SJCRH30 (cell line): ENCODE measurements around the gene ZNF681. TPM values are rescaled to one million over a fixed set of nuclear protein-coding genes. Genes with fewer than 3 reads are reported as not detected.

Experiments
- DNase-seq, 2 experiments: peaks; one replicate each; pipeline ENCODE4 v3.0.0-alpha.2; 2015 to 2020
- H3K27ac ChIP-seq: fragments of 250-450 bp; sonication (Bioruptor Pico); 2 replicates; pipeline ENCODE4 v1.5.1; 2020; ENCODE audit warnings: mild to moderate bottlenecking, moderate library complexity
- H3K27me3 ChIP-seq: fragments of 250-450 bp; sonication (Bioruptor Pico); 2 replicates; pipeline ENCODE4 v1.5.1; 2020; ENCODE audit warnings: mild to moderate bottlenecking, moderate library complexity
- H3K36me3 ChIP-seq: fragments of 250-450 bp; sonication (Bioruptor Pico); 2 replicates; pipeline ENCODE4 v1.5.1; 2020; ENCODE audit warnings: mild to moderate bottlenecking, moderate library complexity
- H3K4me1 ChIP-seq: fragments of 250-450 bp; sonication (Bioruptor Pico); 2 replicates; pipeline ENCODE4 v1.5.1; 2020; ENCODE audit warnings: mild to moderate bottlenecking, moderate library complexity
- H3K4me3 ChIP-seq: fragments of 250-450 bp; sonication (Bioruptor Pico); 2 replicates; pipeline ENCODE4 v1.5.1; 2020; ENCODE audit warnings: mild to moderate bottlenecking, moderate library complexity
- H3K9me3 ChIP-seq: fragments of 250-450 bp; sonication (Bioruptor Pico); replicated peaks from 2 replicates; pipeline ENCODE4 v1.5.1; 2020; ENCODE audit warnings: mild to moderate bottlenecking, moderate library complexity
- total RNA-seq: library from RNA; depleted of rRNA; stranded (reverse); fragments of >200 nt; shearing (Covaris generic); gene quantifications from 2 replicates; pipeline ENCODE4 v1.2.3, GENCODE V29; 2014; rRNA removed

The ZNF681 gene
- total RNA-seq, result 7.4 and 9.2 TPM in 2 replicates

DNA sequence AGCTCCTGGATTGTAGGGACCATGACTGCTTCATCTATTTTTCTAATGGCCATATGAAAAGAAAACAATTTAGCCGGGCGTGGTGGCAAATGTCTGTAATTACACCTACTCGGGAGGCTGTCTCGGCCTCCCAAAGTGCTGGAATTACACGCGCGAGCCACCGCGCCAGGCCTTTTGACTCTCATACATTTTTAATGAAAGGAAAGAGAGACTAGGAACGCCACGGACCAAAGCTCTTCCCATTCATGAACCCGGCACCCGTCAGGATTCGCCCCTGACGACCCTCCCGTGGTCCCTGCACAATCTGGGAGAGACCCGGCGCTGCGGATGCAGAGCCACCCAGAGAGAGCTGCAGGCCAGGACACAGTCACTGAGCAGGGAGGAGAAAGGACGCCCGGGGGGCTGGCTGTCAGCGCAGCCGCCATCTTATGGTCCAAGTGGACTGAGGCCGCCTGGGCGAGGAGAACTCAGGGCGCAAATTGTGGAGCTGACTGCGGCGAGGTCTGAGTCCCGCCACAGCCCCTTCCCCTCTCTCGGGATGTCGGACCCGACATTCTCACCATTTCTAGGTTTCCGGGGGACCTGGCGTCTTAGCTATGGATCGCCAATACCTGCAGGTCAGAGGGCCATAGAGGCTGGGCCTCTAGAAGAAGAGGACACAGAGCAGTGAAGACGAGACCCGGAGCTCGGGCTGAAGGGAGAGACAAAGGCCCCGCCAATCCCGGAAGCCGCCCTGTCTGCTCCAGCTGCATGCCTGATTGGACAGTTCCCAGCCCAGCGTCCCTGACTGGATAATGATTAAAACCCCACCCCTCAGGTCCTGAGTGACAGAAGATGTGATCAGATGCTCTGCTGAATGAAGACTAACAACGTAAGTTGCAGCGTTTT lies at the start of gene ZNF681:
Gene ZNF681 (minus strand): TSS at position 705 of the 888 bp plus-strand sequence. CDS start 142 bp downstream, at position 563.
- Histone ChIP-seq H3K27ac (peak within 1 kb of the TSS; percentile 92), H3K27me3 (no peaks in the 10 kb centered on the region), H3K36me3 (peaks cover 26% of the 10 kb centered on the region), H3K4me3 (peak within 1 kb of the TSS; percentile 74), H3K9me3 (peaks cover 6% of the 10 kb centered on the region; the same call in 1 of the 2 replicates), H3K4me1 (peaks cover 3% of the 10 kb centered on the region; the same call in 1 of the 2 replicates)
- peak; percentile 96 to 97 for DNase-seq

DNA sequence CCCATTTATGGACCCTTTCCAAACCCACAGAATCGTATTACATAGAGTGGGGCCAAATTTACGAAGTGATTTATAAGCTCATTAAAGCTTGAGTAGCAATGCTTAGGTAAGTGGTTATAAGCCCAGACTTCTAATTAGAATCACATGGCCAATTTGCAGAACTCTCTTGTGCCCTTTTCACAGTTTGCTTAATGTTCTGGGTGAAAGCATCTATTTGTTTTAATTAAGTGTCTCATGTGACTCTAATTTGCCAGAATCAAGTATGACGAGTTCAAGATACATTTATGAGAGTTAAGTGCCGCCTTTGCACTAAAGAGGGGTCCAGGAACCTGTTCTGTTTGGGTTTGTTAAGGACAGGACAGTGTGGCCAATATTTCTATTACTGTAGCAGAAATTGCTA lies 46.0 kb upstream of the ZNF681 start:
- no peak overlapping the region for H3K27ac ChIP-seq
- H3K4me1 ChIP-seq, result no peaks in the 10 kb centered on the region
- DNase-seq, result no peak
- H3K4me3 ChIP-seq, result no peak overlapping the region
- 0 out of 2 replicates have a peak, but pooled peaks cover 3% of the 10 kb centered on the region for H3K36me3 ChIP-seq
- H3K27me3 ChIP-seq, result no peaks in the 10 kb centered on the region
- no peaks in the 10 kb centered on the region for H3K9me3 ChIP-seq

DNA sequence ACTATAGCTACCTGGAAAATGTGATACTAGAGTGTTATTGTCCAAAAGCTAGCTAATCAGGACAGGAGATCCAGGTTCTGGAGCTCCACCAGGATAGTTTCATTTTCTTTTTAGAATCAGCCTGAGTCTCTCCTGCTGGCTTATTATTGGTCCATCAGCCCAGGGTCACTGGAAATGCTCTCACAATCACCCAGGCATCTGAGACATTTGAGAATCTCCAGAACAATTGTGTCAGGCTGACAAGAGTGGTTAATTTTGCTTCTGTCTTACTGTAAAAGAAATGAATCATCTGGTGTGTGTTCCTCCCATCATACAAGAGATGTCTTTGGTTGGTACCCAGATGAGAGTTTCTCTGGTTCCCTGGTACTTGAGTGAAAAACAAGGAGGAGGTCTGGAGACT lies 43.6 kb upstream of the ZNF681 start:
- DNase-seq, result no peak
- Histone ChIP-seq H3K36me3 (0 out of 2 replicates have a peak, but pooled peaks cover 7% of the 10 kb centered on the region), H3K27me3 (no peaks in the 10 kb centered on the region), H3K27ac (no peak overlapping the region), H3K4me3 (no peak overlapping the region), H3K4me1 (no peaks in the 10 kb centered on the region), H3K9me3 (no peaks in the 10 kb centered on the region; the same call in 1 of the 2 replicates)

DNA sequence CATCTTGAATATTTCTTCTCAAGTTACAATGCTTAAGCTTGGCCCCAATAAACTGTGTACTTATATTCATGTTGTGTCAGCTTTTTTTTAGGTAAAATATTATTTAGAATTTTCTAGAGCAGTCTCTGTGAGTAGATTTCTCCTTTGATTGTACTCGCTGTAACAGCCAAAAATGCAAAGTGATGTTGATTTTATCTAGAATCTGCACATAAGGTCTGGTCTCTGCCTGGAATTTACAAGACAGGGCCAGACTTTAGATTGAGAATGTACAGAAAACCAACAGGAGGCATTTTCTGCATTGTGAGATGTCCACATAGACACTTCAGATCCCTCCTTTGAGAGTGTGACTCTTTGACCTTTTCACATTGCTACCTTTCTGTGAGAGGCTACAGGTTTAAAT lies 43.1 kb upstream of the ZNF681 start:
- H3K4me3 ChIP-seq, result no peak overlapping the region
- no peaks in the 10 kb centered on the region for H3K4me1 ChIP-seq
- no peaks in the 10 kb centered on the region for H3K27me3 ChIP-seq
- H3K27ac ChIP-seq, result no peak overlapping the region
- H3K36me3 ChIP-seq, result 0 out of 2 replicates have a peak, but pooled peaks cover 7% of the 10 kb centered on the region
- H3K9me3 ChIP-seq, result no peaks in the 10 kb centered on the region; the same call in 1 of the 2 replicates
- no peak for DNase-seq

DNA sequence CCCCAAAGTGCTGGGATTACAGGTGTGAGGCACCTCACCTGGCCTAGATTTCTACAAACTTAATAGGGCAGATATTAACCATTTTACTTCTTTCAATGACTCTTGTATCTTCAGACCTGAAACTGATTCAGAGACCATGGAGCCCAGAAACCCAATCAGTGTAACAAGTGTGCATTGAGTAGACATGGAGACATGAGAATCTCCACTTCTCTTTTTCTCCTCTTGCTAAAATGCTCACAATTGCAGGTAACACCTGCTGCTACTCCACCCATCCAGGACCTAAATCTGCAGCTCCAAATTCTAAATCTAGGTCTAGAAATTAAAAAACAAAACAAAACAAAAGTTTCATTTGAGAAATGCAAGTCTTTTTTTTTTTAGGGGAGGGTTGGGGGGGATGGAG lies 42.2 kb upstream of the ZNF681 start:
- no peak overlapping the region for H3K27ac ChIP-seq
- no peaks in the 10 kb centered on the region for H3K4me1 ChIP-seq
- DNase-seq, result no peak
- H3K36me3 ChIP-seq, result 0 out of 2 replicates have a peak, but pooled peaks cover 7% of the 10 kb centered on the region
- no peaks in the 10 kb centered on the region; the same call in 1 of the 2 replicates for H3K9me3 ChIP-seq
- H3K4me3 ChIP-seq, result no peak overlapping the region
- no peaks in the 10 kb centered on the region for H3K27me3 ChIP-seq

DNA sequence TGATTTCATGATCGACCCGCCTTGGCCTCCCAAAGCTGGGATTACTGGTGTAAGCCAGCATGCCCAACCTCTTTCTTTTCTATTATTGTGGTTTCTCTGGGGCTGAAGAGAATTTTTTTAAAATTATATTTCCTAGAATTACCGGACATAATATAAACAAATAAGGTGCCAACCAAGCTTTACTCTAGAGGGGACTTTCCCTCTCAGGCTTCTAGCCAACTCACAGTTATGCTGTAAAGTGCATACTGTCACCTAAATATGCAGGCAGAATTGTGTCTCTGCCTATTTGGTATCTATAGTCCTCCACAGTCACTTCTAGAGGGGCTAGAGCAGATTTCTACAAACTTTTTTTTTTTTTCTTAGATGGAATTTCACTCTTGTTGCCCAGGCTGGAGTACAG lies 41.6 kb upstream of the ZNF681 start:
- Histone ChIP-seq H3K9me3 (no peaks in the 10 kb centered on the region; the same call in 1 of the 2 replicates), H3K4me1 (no peaks in the 10 kb centered on the region), H3K4me3 (no peak overlapping the region), H3K27ac (no peak overlapping the region), H3K27me3 (no peaks in the 10 kb centered on the region), H3K36me3 (0 out of 2 replicates have a peak, but pooled peaks cover 7% of the 10 kb centered on the region)
- DNase-seq, result no peak

DNA sequence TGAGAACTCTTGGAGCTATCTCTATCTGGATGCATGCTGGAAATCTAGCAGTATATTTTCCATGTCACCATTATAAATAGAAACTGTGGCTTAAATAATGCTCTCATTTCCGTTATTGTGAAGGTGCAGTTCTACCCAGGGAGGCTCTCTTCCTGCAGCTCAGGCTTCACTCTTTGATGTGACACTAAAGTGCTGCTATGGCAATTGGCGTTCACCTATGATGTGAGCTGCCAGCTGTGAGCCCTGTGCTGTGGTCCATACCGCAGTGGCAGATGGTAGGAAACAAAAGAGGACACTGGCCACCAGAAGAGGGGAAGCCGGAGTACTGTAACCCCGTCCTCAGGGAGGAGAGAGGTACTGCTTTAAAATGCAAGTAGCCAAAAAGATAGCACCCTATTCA lies 40.6 kb upstream of the ZNF681 start:
- H3K4me3 ChIP-seq, result no peak overlapping the region
- 0 out of 2 replicates have a peak, but pooled peaks cover 7% of the 10 kb centered on the region for H3K36me3 ChIP-seq
- H3K9me3 ChIP-seq, result no peaks in the 10 kb centered on the region; the same call in 1 of the 2 replicates
- no peaks in the 10 kb centered on the region for H3K27me3 ChIP-seq
- no peaks in the 10 kb centered on the region for H3K4me1 ChIP-seq
- H3K27ac ChIP-seq, result no peak overlapping the region
- no peak for DNase-seq

DNA sequence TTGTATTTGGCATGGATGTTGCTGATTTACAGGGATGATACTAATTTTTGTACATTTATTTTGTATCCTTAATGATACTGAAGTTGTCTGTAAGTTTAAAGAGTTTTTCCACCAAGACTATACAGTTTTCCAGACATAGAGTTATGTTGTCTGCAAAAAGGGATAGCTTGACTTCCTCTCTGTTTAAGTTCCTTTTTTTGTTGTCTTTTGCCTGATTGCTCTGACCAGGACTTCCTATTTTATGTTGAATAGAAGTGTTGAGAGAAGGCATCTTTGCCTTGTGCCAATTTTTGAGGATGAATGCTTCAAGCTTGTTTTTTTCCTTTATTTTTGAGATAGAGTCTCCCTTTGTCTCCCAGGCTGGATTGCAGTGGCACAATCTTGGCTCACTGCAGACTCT lies 36.8 kb upstream of the ZNF681 start:
- H3K36me3 ChIP-seq, result 0 out of 2 replicates have a peak, but pooled peaks cover 4% of the 10 kb centered on the region
- H3K27me3 ChIP-seq, result no peaks in the 10 kb centered on the region
- no peak for DNase-seq
- no peak overlapping the region for H3K27ac ChIP-seq
- H3K4me1 ChIP-seq, result no peaks in the 10 kb centered on the region
- H3K9me3 ChIP-seq, result no peaks in the 10 kb centered on the region; the same call in 1 of the 2 replicates
- no peak overlapping the region for H3K4me3 ChIP-seq

DNA sequence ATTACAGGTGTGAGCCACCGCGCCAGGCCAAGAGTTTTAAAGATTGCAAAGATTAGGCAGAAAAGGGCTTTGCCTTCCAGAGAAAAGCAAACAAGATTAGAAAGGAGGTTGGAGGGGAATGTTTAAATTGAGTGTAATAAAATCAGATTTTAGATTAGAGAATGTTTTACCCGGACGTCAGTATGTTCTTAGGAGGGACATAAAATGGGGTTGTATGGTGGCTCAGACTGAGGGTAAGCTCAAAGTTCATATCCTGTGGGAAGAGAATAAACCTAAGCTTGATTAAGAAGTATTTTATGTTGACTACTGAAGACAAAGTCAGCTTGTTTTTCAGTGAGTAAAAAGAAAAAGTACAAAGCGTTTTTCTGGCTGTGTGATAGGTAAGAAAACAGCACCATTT lies 34.1 kb upstream of the ZNF681 start:
- no peak for DNase-seq
- H3K36me3 ChIP-seq, result no peaks in the 10 kb centered on the region
- H3K4me3 ChIP-seq, result no peak overlapping the region
- H3K9me3 ChIP-seq, result no peaks in the 10 kb centered on the region; the same call in 1 of the 2 replicates
- no peak overlapping the region for H3K27ac ChIP-seq
- no peaks in the 10 kb centered on the region for H3K4me1 ChIP-seq
- no peaks in the 10 kb centered on the region for H3K27me3 ChIP-seq

DNA sequence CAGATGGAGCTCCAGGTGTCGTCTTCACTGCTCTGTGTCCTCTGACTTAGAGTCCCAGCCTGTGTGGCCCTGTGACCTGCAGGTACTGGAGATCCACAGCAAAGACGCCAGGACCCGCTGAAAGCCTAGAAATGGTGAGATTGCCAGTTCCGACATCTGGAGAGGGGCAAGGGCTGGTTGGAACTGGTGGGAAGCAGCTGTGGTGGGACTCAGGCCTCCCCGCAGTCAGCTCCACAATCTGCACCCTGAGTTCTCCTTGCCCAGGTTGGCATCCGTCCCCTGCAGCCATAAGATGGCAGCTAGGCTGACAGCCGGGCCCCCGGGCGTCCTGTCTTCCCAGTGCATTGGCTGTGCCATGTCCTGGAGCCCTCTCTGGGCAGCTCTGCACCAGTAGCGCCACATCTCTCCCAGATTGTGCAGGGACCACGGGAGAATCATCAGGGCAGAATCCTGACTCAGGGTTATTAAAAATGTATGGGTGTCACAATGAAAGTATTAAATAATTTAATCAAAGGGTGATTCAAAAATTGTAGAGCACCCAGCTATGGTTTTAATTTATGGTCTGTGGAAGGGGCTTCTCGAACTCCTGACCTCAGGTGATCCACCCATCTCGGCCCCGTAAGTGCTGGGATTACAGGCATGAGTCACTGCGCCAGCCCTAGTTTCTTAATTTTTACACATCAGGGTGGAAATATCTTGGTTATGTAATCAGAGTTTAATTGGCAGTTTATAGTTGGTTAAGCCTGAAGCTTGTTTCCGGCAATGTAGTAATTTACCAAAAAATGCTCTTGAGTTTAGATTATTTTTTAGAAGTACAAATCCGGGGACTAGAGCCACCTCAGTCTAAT lies 32.2 kb upstream of the ZNF681 start:
- H3K4me1 ChIP-seq, result no peaks in the 10 kb centered on the region
- H3K27me3 ChIP-seq, result no peaks in the 10 kb centered on the region
- no peak overlapping the region for H3K4me3 ChIP-seq
- DNase-seq, result no peak
- H3K27ac ChIP-seq, result no peak overlapping the region
- no peaks in the 10 kb centered on the region for H3K9me3 ChIP-seq
- H3K36me3 ChIP-seq, result no peaks in the 10 kb centered on the region; the same call in 1 of the 2 replicates

DNA sequence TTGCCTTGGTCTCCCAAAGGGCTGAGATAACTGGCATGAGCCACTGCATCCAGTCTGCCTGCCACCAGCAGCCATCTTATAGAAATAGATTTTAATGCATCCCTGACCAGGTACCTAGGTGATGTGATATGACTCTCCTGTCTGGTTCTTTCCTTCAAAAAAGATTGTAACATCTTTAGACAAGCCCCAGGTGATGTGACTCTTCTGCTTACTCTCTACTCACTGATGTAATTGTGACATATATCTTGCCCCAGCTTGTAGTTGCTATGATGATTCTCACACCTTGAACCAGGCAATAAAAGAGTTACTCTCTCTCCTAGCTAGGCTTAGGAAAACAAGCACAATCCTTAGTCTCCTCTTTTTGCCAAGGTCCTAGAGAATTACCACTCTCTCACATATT lies 30.6 kb upstream of the ZNF681 start:
- Histone ChIP-seq H3K27ac (no peak overlapping the region), H3K9me3 (no peaks in the 10 kb centered on the region), H3K4me3 (no peak overlapping the region), H3K36me3 (peaks cover 2% of the 10 kb centered on the region; the same call in 1 of the 2 replicates), H3K4me1 (no peaks in the 10 kb centered on the region), H3K27me3 (no peaks in the 10 kb centered on the region)
- DNase-seq, result no peak

DNA sequence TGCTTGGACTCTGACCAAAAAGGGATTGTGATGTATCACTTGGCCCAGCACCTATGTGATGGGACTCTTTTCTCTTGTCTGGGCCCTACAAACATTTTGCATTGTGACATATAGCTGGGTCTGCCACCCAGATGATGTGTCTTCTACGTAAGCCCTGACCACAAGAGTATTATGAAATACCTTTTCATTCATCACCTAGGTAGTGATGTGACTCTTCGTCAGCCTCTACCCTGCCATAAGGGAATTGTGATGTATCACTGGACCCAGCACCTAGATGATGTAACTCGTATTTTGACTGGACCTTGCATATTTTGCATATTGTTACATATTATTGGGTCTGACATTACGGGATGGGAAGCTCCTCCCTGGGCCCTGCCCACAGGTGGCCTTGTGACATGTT lies 29.7 kb upstream of the ZNF681 start:
- Histone ChIP-seq H3K36me3 (peaks cover 2% of the 10 kb centered on the region; the same call in 1 of the 2 replicates), H3K27me3 (no peaks in the 10 kb centered on the region), H3K4me3 (no peak overlapping the region), H3K9me3 (no peaks in the 10 kb centered on the region), H3K27ac (no peak overlapping the region), H3K4me1 (no peaks in the 10 kb centered on the region)
- no peak for DNase-seq

DNA sequence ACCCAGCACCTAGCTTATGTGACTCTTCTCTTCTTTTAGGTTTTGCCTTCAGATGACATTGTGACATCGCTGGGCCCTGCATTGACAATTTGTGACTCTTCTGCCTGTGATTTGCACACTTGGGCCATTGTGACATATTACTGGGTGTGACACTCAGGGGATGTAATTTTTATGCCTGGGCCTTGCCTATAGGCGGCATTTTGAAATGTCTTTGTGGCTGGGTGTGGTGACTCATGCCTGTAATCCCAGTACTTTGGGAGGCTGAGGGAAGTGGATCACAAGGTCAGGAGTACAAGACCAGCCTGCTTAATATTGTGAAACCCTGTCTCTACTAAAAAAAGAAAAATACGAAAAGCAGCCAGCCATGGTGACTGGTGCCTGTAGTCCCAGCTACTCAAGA lies 28.4 kb upstream of the ZNF681 start:
- Histone ChIP-seq H3K36me3 (peaks cover 5% of the 10 kb centered on the region; the same call in 1 of the 2 replicates), H3K9me3 (no peaks in the 10 kb centered on the region), H3K4me3 (no peak overlapping the region), H3K27ac (no peak overlapping the region), H3K4me1 (no peaks in the 10 kb centered on the region), H3K27me3 (no peaks in the 10 kb centered on the region)
- no peak for DNase-seq

DNA sequence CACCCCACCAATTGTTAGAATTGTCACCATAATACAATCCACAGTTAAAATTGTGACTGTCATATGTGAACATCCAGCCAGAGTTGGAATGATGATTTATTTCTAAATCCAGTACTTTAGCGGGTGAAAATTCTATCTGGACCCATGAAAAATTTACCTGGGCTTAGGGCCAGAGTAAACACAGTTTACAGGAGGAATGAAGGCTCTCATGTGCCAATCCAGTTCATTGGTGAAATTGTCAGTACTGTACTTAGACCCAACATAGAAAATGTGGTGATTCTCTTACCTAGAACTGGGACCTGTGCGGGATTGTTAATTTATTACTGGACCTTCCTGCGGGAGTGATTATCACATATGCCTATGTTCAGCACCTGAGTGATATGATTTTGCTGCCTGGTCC lies 27.3 kb upstream of the ZNF681 start:
- Histone ChIP-seq H3K27ac (no peak overlapping the region), H3K36me3 (peaks cover 5% of the 10 kb centered on the region; the same call in 1 of the 2 replicates), H3K9me3 (no peaks in the 10 kb centered on the region), H3K4me3 (no peak overlapping the region), H3K4me1 (no peaks in the 10 kb centered on the region), H3K27me3 (no peaks in the 10 kb centered on the region)
- no peak for DNase-seq
